Astrocyte (in vitro differentiated cells and primary cell): Measurements from ENCODE around the gene SCN10A. TPM values are rescaled to one million over a fixed set of nuclear protein-coding genes. Genes with fewer than 3 reads are reported as not detected.

Experiments
- DNase-seq: peaks from one replicate; pipeline ENCODE4 v3.0.0-alpha.2; 2010; ENCODE audit warnings: low read depth
- FAIRE-seq: peaks from 2 replicates; lab custom pipeline; 2011; peaks lifted over from hg19 to GRCh38; lab: Jason Lieb, UNC
- H2AFZ ChIP-seq: 2 replicates; pipeline ENCODE4 v1.6.0; 2012; ENCODE audit warnings: low read depth, low read length, inconsistent platforms
- H3K27ac ChIP-seq: 2 replicates; pipeline ENCODE4 v1.5.1; 2011; ENCODE audit warnings: low read depth, low read length, inconsistent platforms
- H3K27me3 ChIP-seq: 2 replicates; pipeline ENCODE4 v1.6.0; 2011; ENCODE audit warnings: low read length, inconsistent platforms; ENCODE audit not compliant: insufficient read depth
- H3K36me3 ChIP-seq: 2 replicates; pipeline ENCODE4 v1.5.1; 2011; ENCODE audit warnings: low read length, inconsistent platforms; ENCODE audit not compliant: insufficient read depth
- H3K4me1 ChIP-seq: 2 replicates; pipeline ENCODE4 v1.5.1; 2011; ENCODE audit warnings: low read length, inconsistent platforms; ENCODE audit not compliant: insufficient read depth
- H3K4me2 ChIP-seq: 2 replicates; pipeline ENCODE4 v1.6.0; 2012; ENCODE audit warnings: low read length, inconsistent platforms
- H3K4me3 ChIP-seq: 2 replicates; pipeline ENCODE4 v1.5.1; 2011; ENCODE audit warnings: low read depth, mild to moderate bottlenecking, low read length, inconsistent platforms; ENCODE audit not compliant: insufficient read depth
- H3K79me2 ChIP-seq: 2 replicates; pipeline ENCODE4 v1.6.0; 2012; ENCODE audit warnings: mild to moderate bottlenecking, low read length, inconsistent platforms; ENCODE audit not compliant: insufficient read depth
- H3K9ac ChIP-seq: 2 replicates; pipeline ENCODE4 v1.6.0; 2012; ENCODE audit warnings: mild to moderate bottlenecking, low read length, inconsistent platforms
- H3K9me3 ChIP-seq: 2 replicates; pipeline ENCODE4 v1.5.1; 2012; ENCODE audit warnings: low read depth, mild to moderate bottlenecking, low read length, inconsistent platforms; ENCODE audit not compliant: insufficient read depth
- H4K20me1 ChIP-seq: 2 replicates; pipeline ENCODE4 v1.6.0; 2012; ENCODE audit warnings: low read length, inconsistent platforms; ENCODE audit not compliant: insufficient read depth
- H3K27ac Mint-ChIP-seq: one replicate; pipeline ENCODE4 v1.8.0; 2021; ENCODE audit warnings: mild to moderate bottlenecking, mixed read lengths; ENCODE audit not compliant: unreplicated experiment
- H3K27me3 Mint-ChIP-seq: one replicate; pipeline ENCODE4 v1.8.0; 2021; ENCODE audit warnings: low read depth, mixed read lengths; ENCODE audit not compliant: unreplicated experiment
- H3K36me3 Mint-ChIP-seq: one replicate; pipeline ENCODE4 v1.8.0; 2021; ENCODE audit warnings: low read depth, mixed read lengths; ENCODE audit not compliant: unreplicated experiment
- H3K4me1 Mint-ChIP-seq: one replicate; pipeline ENCODE4 v1.8.0; 2021; ENCODE audit warnings: low read depth, mixed read lengths; ENCODE audit not compliant: unreplicated experiment
- H3K4me3 Mint-ChIP-seq: one replicate; pipeline ENCODE4 v1.8.0; 2021; ENCODE audit warnings: mild to moderate bottlenecking, moderate library complexity, mixed read lengths; ENCODE audit not compliant: unreplicated experiment
- H3K9me3 Mint-ChIP-seq: one replicate; pipeline ENCODE4 v1.8.0; 2021; ENCODE audit warnings: mild to moderate bottlenecking, mixed read lengths; ENCODE audit not compliant: unreplicated experiment
- EZH2 ChIP-seq: IDR thresholded peaks from 2 replicates; pipeline ENCODE4 v1.6.1; 2012; ENCODE audit warnings: mild to moderate bottlenecking, low read length, inconsistent platforms; ENCODE audit not compliant: insufficient read depth
- total RNA-seq: library from RNA; stranded (reverse); gene quantifications from 2 replicates; pipeline ENCODE4 v1.2.1, GENCODE V29; 2021
- TF ChIP-seq, protein P1 (sequence below): IDR thresholded peaks from 2 replicates; pipeline ENCODE4 v1.5.1; 2011; ENCODE audit warnings: low read depth, mild to moderate bottlenecking, inconsistent platforms, low read length, moderate library complexity; ENCODE audit not compliant: insufficient read depth

Gene SCN10A
- total RNA-seq, 1 donor from 2014 or later, result not detected

- Mint-ChIP-seq H3K4me3 (no peak overlapping the region), H3K36me3 (no peaks in the 10 kb centered on the region), H3K27ac (no peak overlapping the region), H3K4me1 (no peaks in the 10 kb centered on the region), H3K27me3 (peaks cover 37% of the 10 kb centered on the region), H3K9me3 (peaks cover 1% of the 10 kb centered on the region)
- H3K9me3 ChIP-seq, result no peaks in the 10 kb centered on the region
- H4K20me1 ChIP-seq, result no peaks in the 10 kb centered on the region
- H3K27me3 ChIP-seq, result peaks cover 4% of the 10 kb centered on the region
- H3K36me3 ChIP-seq, result no peaks in the 10 kb centered on the region
- peaks cover 22% of the 10 kb centered on the region for H3K4me1 ChIP-seq
- TF ChIP-seq EZH2, result no peak
- TF ChIP-seq, protein P1, sequence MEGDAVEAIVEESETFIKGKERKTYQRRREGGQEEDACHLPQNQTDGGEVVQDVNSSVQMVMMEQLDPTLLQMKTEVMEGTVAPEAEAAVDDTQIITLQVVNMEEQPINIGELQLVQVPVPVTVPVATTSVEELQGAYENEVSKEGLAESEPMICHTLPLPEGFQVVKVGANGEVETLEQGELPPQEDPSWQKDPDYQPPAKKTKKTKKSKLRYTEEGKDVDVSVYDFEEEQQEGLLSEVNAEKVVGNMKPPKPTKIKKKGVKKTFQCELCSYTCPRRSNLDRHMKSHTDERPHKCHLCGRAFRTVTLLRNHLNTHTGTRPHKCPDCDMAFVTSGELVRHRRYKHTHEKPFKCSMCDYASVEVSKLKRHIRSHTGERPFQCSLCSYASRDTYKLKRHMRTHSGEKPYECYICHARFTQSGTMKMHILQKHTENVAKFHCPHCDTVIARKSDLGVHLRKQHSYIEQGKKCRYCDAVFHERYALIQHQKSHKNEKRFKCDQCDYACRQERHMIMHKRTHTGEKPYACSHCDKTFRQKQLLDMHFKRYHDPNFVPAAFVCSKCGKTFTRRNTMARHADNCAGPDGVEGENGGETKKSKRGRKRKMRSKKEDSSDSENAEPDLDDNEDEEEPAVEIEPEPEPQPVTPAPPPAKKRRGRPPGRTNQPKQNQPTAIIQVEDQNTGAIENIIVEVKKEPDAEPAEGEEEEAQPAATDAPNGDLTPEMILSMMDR, result no peak
- no peak for FAIRE-seq
- no peak overlapping the region for H3K27ac ChIP-seq
- DNase-seq, result no peak
- no peak overlapping the region for H3K4me2 ChIP-seq
- no peak overlapping the region for H3K9ac ChIP-seq
- H2AFZ ChIP-seq, result no peak overlapping the region
- no peak overlapping the region for H3K4me3 ChIP-seq
- no peaks in the 10 kb centered on the region for H3K79me2 ChIP-seq
Observed at GRCh38 chr3:38827791-38828190, 11.8 kb upstream of the SCN10A start.

DNA sequence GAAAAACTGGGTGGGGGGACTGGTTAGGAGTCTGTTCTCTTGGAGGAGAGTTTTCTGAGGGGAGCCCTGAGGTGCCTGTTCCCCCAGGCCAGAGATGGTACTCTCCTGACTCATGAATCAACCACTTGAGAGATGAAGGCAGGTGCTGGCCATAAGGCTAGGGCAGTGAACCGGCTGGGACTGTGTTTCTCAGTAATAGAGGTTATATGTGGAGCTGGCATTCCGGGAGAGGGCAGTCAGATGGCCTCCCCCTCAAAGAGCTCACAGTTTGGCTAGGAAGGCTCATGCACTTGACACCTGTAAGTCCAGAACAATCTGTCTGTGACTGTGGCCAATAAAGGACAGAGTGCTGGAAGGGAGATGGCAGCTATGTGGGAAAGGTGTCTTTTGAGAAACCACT lies 10.0 kb upstream of the SCN10A start:
- H3K4me3 ChIP-seq, result no peak overlapping the region
- FAIRE-seq (no peak), DNase-seq (no peak)
- peaks cover 5% of the 10 kb centered on the region for H3K27me3 ChIP-seq
- H3K4me1 ChIP-seq, result peaks cover 14% of the 10 kb centered on the region
- no peak for TF ChIP-seq EZH2
- TF ChIP-seq, protein P1, result no peak
- Mint-ChIP-seq H3K27me3 (peaks cover 38% of the 10 kb centered on the region), H3K4me3 (no peak overlapping the region), H3K9me3 (peaks cover 4% of the 10 kb centered on the region), H3K4me1 (no peaks in the 10 kb centered on the region), H3K36me3 (no peaks in the 10 kb centered on the region), H3K27ac (no peak overlapping the region)
- H3K4me2 ChIP-seq, result no peak overlapping the region
- H3K79me2 ChIP-seq, result no peaks in the 10 kb centered on the region
- H2AFZ ChIP-seq, result no peak overlapping the region
- H3K36me3 ChIP-seq, result no peaks in the 10 kb centered on the region
- H3K9ac ChIP-seq, result no peak overlapping the region
- H3K27ac ChIP-seq, result no peak overlapping the region
- no peaks in the 10 kb centered on the region for H3K9me3 ChIP-seq
- H4K20me1 ChIP-seq, result no peaks in the 10 kb centered on the region

- peaks cover 4% of the 10 kb centered on the region for H3K9me3 Mint-ChIP-seq
- Histone ChIP-seq H3K4me1 (peaks cover 8% of the 10 kb centered on the region), H3K36me3 (no peaks in the 10 kb centered on the region), H3K4me3 (no peak overlapping the region), H2AFZ (no peak overlapping the region), H3K9me3 (no peaks in the 10 kb centered on the region), H3K9ac (no peak overlapping the region), H3K27ac (no peak overlapping the region), H3K27me3 (peaks cover 5% of the 10 kb centered on the region), H3K79me2 (no peaks in the 10 kb centered on the region), H4K20me1 (no peaks in the 10 kb centered on the region), H3K4me2 (no peak overlapping the region)
- no peak overlapping the region for H3K4me3 Mint-ChIP-seq
- no peak overlapping the region for H3K27ac Mint-ChIP-seq
- no peak for DNase-seq
- TF ChIP-seq EZH2, result no peak
- TF ChIP-seq, protein P1, result no peak
- H3K36me3 Mint-ChIP-seq, result no peaks in the 10 kb centered on the region
- H3K4me1 Mint-ChIP-seq, result no peaks in the 10 kb centered on the region
- H3K27me3 Mint-ChIP-seq, result peaks cover 36% of the 10 kb centered on the region
- no peak for FAIRE-seq
Observed at GRCh38 chr3:38824349-38824748, 8.3 kb upstream of the SCN10A start.
